ENCODE data around the gene EIPR1. TPM values are rescaled to one million over a fixed set of nuclear protein-coding genes. Genes with fewer than 3 reads are reported as not detected.

Gene EIPR1
- polyA plus RNA-seq, 1 donor from 2014 or later = 138 TPM

GRCh38 chr2:3399829-3400228, 22.2 kb upstream of the EIPR1 start:
- peaks cover 6% of the 10 kb centered on the region for H3K9me3 ChIP-seq (ENCODE audit: low read length)
- H3K9ac ChIP-seq (ENCODE audit: low read length) = peak overlapping the region; percentile 53
- no peaks in the 10 kb centered on the region for H3K36me3 ChIP-seq (ENCODE audit: insufficient read depth, low read length)
- no peaks in the 10 kb centered on the region for H3F3A ChIP-seq (ENCODE audit: insufficient read depth, low read length, poor library complexity, severe bottlenecking)
- H2AFZ ChIP-seq (ENCODE audit: low read depth, low read length) = no peak overlapping the region
- H3K4me3 ChIP-seq (ENCODE audit: low read length) = peak overlapping the region; percentile 24
- H3K79me2 ChIP-seq (replicated peaks; ENCODE audit: insufficient read depth, low read length) = peaks cover 18% of the 10 kb centered on the region
- H3K9me2 ChIP-seq (ENCODE audit: insufficient read depth, low read length) = no peaks in the 10 kb centered on the region
- H4K20me1 ChIP-seq (ENCODE audit: insufficient read depth) = no peaks in the 10 kb centered on the region
- H3K27me3 ChIP-seq (ENCODE audit: insufficient read depth, low read depth, low read length) = no peaks in the 10 kb centered on the region
- peak overlapping the region; percentile 59 for H3K27ac ChIP-seq (ENCODE audit: low read length)
- no peak overlapping the region for H3K4me2 ChIP-seq (ENCODE audit: low read length)
- TF ChIP-seq POLR2AphosphoS5 (IDR thresholded peaks at IDR 0.05) (peak; percentile 26), SMC3 (conservative IDR thresholded peaks at IDR 0.05; ENCODE audit: poor library complexity) (no peak)

- Histone ChIP-seq H3F3A (ENCODE audit: insufficient read depth, low read length, poor library complexity, severe bottlenecking) (no peaks in the 10 kb centered on the region), H2AFZ (ENCODE audit: low read depth, low read length) (no peak overlapping the region), H3K36me3 (ENCODE audit: insufficient read depth, low read length) (no peaks in the 10 kb centered on the region), H3K9me2 (ENCODE audit: insufficient read depth, low read length) (no peaks in the 10 kb centered on the region), H3K4me2 (ENCODE audit: low read length) (no peak overlapping the region), H3K79me2 (replicated peaks; ENCODE audit: insufficient read depth, low read length) (peaks cover 18% of the 10 kb centered on the region), H3K9ac (ENCODE audit: low read length) (peak overlapping the region; percentile 53), H3K4me3 (ENCODE audit: low read length) (no peak overlapping the region), H3K27me3 (ENCODE audit: insufficient read depth, low read depth, low read length) (no peaks in the 10 kb centered on the region), H3K9me3 (ENCODE audit: low read length) (peaks cover 6% of the 10 kb centered on the region), H3K27ac (ENCODE audit: low read length) (peak overlapping the region; percentile 59), H4K20me1 (ENCODE audit: insufficient read depth) (no peaks in the 10 kb centered on the region)
- TF ChIP-seq SMC3 (conservative IDR thresholded peaks at IDR 0.05; ENCODE audit: poor library complexity) = no peak
- no peak for TF ChIP-seq REST (IDR thresholded peaks at IDR 0.05; ENCODE audit: borderline replicate concordance)
- TF ChIP-seq POLR2AphosphoS5 (IDR thresholded peaks at IDR 0.05) = no peak
- TF ChIP-seq EP300 (conservative IDR thresholded peaks at IDR 0.05; ENCODE audit: poor library complexity, severe bottlenecking) = no peak
- TF ChIP-seq CTCF (IDR thresholded peaks at IDR 0.05; ENCODE audit: poor library complexity, severe bottlenecking) = no peak
- no peak for TF ChIP-seq EZH2 (IDR thresholded peaks at IDR 0.05; ENCODE audit: borderline replicate concordance, insufficient read depth, low read length, poor library complexity, severe bottlenecking)
- no peak for TF ChIP-seq TAF1 (IDR thresholded peaks at IDR 0.05; ENCODE audit: low read depth)
- TF ChIP-seq MXI1 (conservative IDR thresholded peaks at IDR 0.05; ENCODE audit: poor library complexity, severe bottlenecking) = no peak
- TF ChIP-seq RAD21 (conservative IDR thresholded peaks at IDR 0.05) = no peak
Measured at GRCh38 chr2:3399381-3399780, 21.8 kb upstream of the EIPR1 start.

- Histone ChIP-seq H3K4me3 (ENCODE audit: low read length) (no peak overlapping the region), H3K4me2 (ENCODE audit: low read length) (no peak overlapping the region), H3K9ac (ENCODE audit: low read length) (peak overlapping the region; percentile 53), H3F3A (ENCODE audit: insufficient read depth, low read length, poor library complexity, severe bottlenecking) (no peaks in the 10 kb centered on the region), H2AFZ (ENCODE audit: low read depth, low read length) (no peak overlapping the region), H3K27ac (ENCODE audit: low read length) (peak overlapping the region; percentile 59), H3K27me3 (ENCODE audit: insufficient read depth, low read depth, low read length) (no peaks in the 10 kb centered on the region), H3K36me3 (ENCODE audit: insufficient read depth, low read length) (no peaks in the 10 kb centered on the region), H3K79me2 (replicated peaks; ENCODE audit: insufficient read depth, low read length) (peaks cover 18% of the 10 kb centered on the region), H4K20me1 (ENCODE audit: insufficient read depth) (no peaks in the 10 kb centered on the region), H3K9me2 (ENCODE audit: insufficient read depth, low read length) (no peaks in the 10 kb centered on the region), H3K9me3 (ENCODE audit: low read length) (peaks cover 6% of the 10 kb centered on the region)
- TF ChIP-seq CTCF (IDR thresholded peaks at IDR 0.05; ENCODE audit: poor library complexity, severe bottlenecking) = no peak
- TF ChIP-seq RAD21 (conservative IDR thresholded peaks at IDR 0.05) = no peak
- no peak for TF ChIP-seq EZH2 (IDR thresholded peaks at IDR 0.05; ENCODE audit: borderline replicate concordance, insufficient read depth, low read length, poor library complexity, severe bottlenecking)
- no peak for TF ChIP-seq SMC3 (conservative IDR thresholded peaks at IDR 0.05; ENCODE audit: poor library complexity)
- TF ChIP-seq TAF1 (IDR thresholded peaks at IDR 0.05; ENCODE audit: low read depth) = no peak
- TF ChIP-seq POLR2AphosphoS5 (IDR thresholded peaks at IDR 0.05) = no peak
- no peak for TF ChIP-seq EP300 (conservative IDR thresholded peaks at IDR 0.05; ENCODE audit: poor library complexity, severe bottlenecking)
- no peak for TF ChIP-seq MXI1 (conservative IDR thresholded peaks at IDR 0.05; ENCODE audit: poor library complexity, severe bottlenecking)
- no peak for TF ChIP-seq REST (IDR thresholded peaks at IDR 0.05; ENCODE audit: borderline replicate concordance)
Measured at GRCh38 chr2:3398857-3399256, 21.2 kb upstream of the EIPR1 start.

Measured in neural cell (in vitro differentiated cells).